Thoracic aorta (tissue), 2 donors: ENCODE results near the gene TSKU. TPM values are rescaled to one million over a fixed set of nuclear protein-coding genes. Genes with fewer than 3 reads are reported as not detected.
"Not testable (repeated sequence)": the region's sequence is repeated elsewhere in the genome, so short reads cannot be mapped to it uniquely, and the experiment has no call there.

Experiments used
- ATAC-seq: fragments of 150-250 bp; one replicate; pipeline ENCODE4 v1.8.0; 2017; ENCODE audit warnings: low read depth; ENCODE audit not compliant: insufficient number of reproducible peaks, low FRiP score
- DNase-seq: peaks from one replicate; pipeline ENCODE4 v3.0.0-alpha.2; 2020; ENCODE audit warnings: low spot score
- H3K27ac ChIP-seq, 2 donors: fragments of 200-600 bp; sonication (generic); 1 replicate in 1 of 2; 2 replicates in 1 of 2; pipeline ENCODE4 v1.5.1; 2016; ENCODE audit warnings: mild to moderate bottlenecking in 2 of 2, moderate library complexity in 2 of 2
- H3K27me3 ChIP-seq: fragments of 200-600 bp; sonication (generic); replicated peaks from 2 replicates; pipeline ENCODE4 v1.6.0; 2016; ENCODE audit warnings: mild to moderate bottlenecking; ENCODE audit not compliant: insufficient read depth
- H3K36me3 ChIP-seq: fragments of 200-600 bp; sonication (generic); one replicate; pipeline ENCODE4 v1.5.1; 2016
- H3K4me1 ChIP-seq, 2 donors: fragments of 200-600 bp; sonication (generic); 1 replicate in 1 of 2; 2 replicates in 1 of 2; pipeline versions ENCODE4 v1.5.1 to v1.6.0; 2016; ENCODE audit warnings: low read depth in 2 of 2, mild to moderate bottlenecking in 1 of 2; ENCODE audit not compliant: control insufficient read depth in 1 of 2
- H3K4me3 ChIP-seq: fragments of 200-600 bp; sonication (generic); 2 replicates; pipeline ENCODE4 v1.5.1; 2016; ENCODE audit warnings: mild to moderate bottlenecking
- H3K9me3 ChIP-seq: fragments of 200-600 bp; sonication (generic); 2 replicates; pipeline ENCODE4 v1.5.1; 2016
- CTCF ChIP-seq: fragments of 200-600 bp; sonication (generic); IDR thresholded peaks from one replicate; pipeline ENCODE4 v1.5.1; 2019; ENCODE audit warnings: antibody characterized with exemption
- total RNA-seq, 2 donors: library from RNA; depleted of rRNA; stranded (reverse); fragments of >200 nt; gene quantifications; one replicate each; pipeline versions ENCODE4 v1.1.0 to v1.2.3, GENCODE V29; 2016

Gene TSKU
- total RNA-seq, 2 donors from 2014 or later: 42.2 to 100 TPM

GRCh38 chr11:76789443-76789719 is 6.2 kb downstream of the TSKU start:
- no peaks in the 10 kb centered on the region for H3K27me3 ChIP-seq
- H3K27ac ChIP-seq: no peak overlapping the region
- H3K36me3 ChIP-seq: no peaks in the 10 kb centered on the region
- DNase-seq (no peak), ATAC-seq (no peak)
- H3K4me1 ChIP-seq: peaks cover 8 to 79% of the 10 kb centered on the region in 2 donors
- H3K4me3 ChIP-seq: no peak overlapping the region
- TF ChIP-seq CTCF: no peak
- H3K9me3 ChIP-seq: no peaks in the 10 kb centered on the region

- H3K9me3 ChIP-seq: no peaks in the 10 kb centered on the region
- no peak for TF ChIP-seq CTCF
- H3K27me3 ChIP-seq: no peaks in the 10 kb centered on the region
- ATAC-seq (no peak), DNase-seq (no peak)
- no peaks in the 10 kb centered on the region for H3K36me3 ChIP-seq
- H3K4me1 ChIP-seq: peaks cover 7 to 74% of the 10 kb centered on the region in 2 donors
- H3K27ac ChIP-seq: no peak overlapping the region
- no peak overlapping the region for H3K4me3 ChIP-seq
These were observed 7.1 kb downstream of the TSKU start for GRCh38 chr11:76790251-76790650.

GRCh38 chr11:76791002-76791770 is 8.0 kb downstream of the TSKU start:
- not testable (repeated sequence) for ATAC-seq, H3K9me3 ChIP-seq, H3K27me3 ChIP-seq, H3K36me3 ChIP-seq, H3K27ac ChIP-seq, DNase-seq, H3K4me3 ChIP-seq
- peaks cover 5 to 65% of the 10 kb centered on the region in 2 donors for H3K4me1 ChIP-seq

GRCh38 chr11:76791861-76792260 is 8.7 kb downstream of the TSKU start:
- ATAC-seq (no peak), DNase-seq (no peak)
- Histone ChIP-seq H3K27ac (no peak overlapping the region), H3K4me1 (peaks cover 5 to 58% of the 10 kb centered on the region in 2 donors), H3K27me3 (no peaks in the 10 kb centered on the region), H3K36me3 (peaks cover 9% of the 10 kb centered on the region), H3K9me3 (no peaks in the 10 kb centered on the region), H3K4me3 (no peak overlapping the region)
- TF ChIP-seq CTCF: no peak

- no peaks in the 10 kb centered on the region for H3K9me3 ChIP-seq
- H3K4me3 ChIP-seq: no peak overlapping the region
- peaks cover 5 to 50% of the 10 kb centered on the region in 2 donors for H3K4me1 ChIP-seq
- H3K27ac ChIP-seq: no peak overlapping the region
- no peaks in the 10 kb centered on the region for H3K27me3 ChIP-seq
- H3K36me3 ChIP-seq: peaks cover 15% of the 10 kb centered on the region
- no peak for ATAC-seq
- no peak for TF ChIP-seq CTCF
- DNase-seq: no peak
These were observed 9.5 kb downstream of the TSKU start for GRCh38 chr11:76792505-76793264.
